Mucosa of descending colon (tissue), 3 donors: ENCODE results near the gene FOLR3. TPM values are rescaled to one million over a fixed set of nuclear protein-coding genes. Genes with fewer than 3 reads are reported as not detected.

Experiments
- ATAC-seq: fragments of 200-7000 bp; cut with Tn5 transposase; one replicate; pipeline ENCODE4 v1.9.1; 2020; ENCODE audit warnings: mild to moderate bottlenecking, moderate library complexity
- DNase-seq, 3 donors: peaks; one replicate each; pipeline ENCODE4 v3.0.0-alpha.2; 2020
- H3K36me3 ChIP-seq: fragments of 200-600 bp; one replicate; pipeline ENCODE4 v1.8.0; 2021; ENCODE audit warnings: low read depth, mild to moderate bottlenecking
- H3K4me1 ChIP-seq: fragments of 200-600 bp; one replicate; pipeline ENCODE4 v1.8.0; 2021; ENCODE audit warnings: low read depth, mild to moderate bottlenecking
- H3K4me3 ChIP-seq: fragments of 200-600 bp; one replicate; pipeline ENCODE4 v1.8.0; 2021; ENCODE audit warnings: mild to moderate bottlenecking
- H3K9me3 ChIP-seq: fragments of 200-600 bp; one replicate; pipeline ENCODE4 v1.8.0; 2021; ENCODE audit warnings: mild to moderate bottlenecking
- intact Hi-C, 2 donors: fragments of 100-400 bp; cut with DNase I in 1 of 2; cut with micrococcal nuclease in 1 of 2; formaldehyde crosslinking; loops; one replicate each; pipeline versions ENCODE4 v1.11.0 to v1.11.1; 2022; cut with DNase I, micrococcal nuclease
- total RNA-seq, 3 donors: library from RNA; stranded (reverse); fragmentation: NEBNext Ultra II Directional in 2 of 3; extraction: Animal tissue kit (Norgen Biotek cat#: 25700) in 2 of 3; gene quantifications; one replicate each; pipeline versions ENCODE4 v1.2.1 to v1.2.4, GENCODE V29; 2021 to 2023
- TF ChIP-seq, protein P1 (sequence below): fragments of 200-600 bp; IDR thresholded peaks from one replicate; pipeline ENCODE4 v1.8.0; 2022; ENCODE audit warnings: antibody characterized with exemption, mild to moderate bottlenecking
- donor health status: DM: no; HTN: no; CAD: no; lungs with moderate emphysema.
- donor health status: DM: no; HTN: no; CAD: no.
- donor health status: DM: no; HTN: yes; CAD: no.

Gene FOLR3
- total RNA-seq, 3 donors from 2014 or later, result not detected

DNA sequence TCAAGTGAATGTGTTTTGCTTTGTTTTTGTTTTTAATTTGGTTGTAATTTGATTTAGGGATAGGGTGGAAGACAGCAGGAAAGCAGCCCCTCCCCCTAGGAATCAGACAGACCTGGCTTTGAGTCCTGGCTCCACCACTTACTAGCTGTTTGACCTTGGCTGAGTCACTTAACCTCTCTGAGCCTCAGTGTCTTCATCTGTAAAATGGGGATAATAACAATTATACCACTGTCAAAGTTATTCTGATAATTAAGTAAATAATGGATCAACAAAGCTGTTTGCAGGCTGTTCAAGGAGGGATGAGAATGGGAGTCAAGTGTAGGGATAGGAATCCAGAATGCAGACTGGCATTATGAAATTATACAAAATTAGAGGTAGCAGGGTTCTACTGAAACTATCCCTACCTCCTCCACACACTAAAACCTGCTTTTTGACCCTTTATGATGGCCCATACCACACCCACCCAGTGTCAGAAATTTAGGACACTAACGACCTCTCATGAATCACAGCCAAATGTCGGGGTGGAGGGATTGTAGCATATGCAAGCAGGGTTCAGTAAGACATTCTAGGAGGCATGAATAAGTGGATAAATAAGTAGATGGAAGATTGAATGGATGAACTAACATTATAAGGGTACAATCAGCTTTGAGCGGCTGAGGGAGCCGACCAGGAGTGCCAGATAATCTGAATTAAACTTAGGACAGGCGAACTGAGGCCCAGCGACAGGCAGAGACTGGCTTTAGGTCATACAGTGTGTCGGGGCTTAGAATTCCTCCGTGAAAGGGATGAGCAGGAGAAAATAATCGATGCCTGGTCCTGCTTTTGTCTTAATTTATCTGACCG lies 24.0 kb upstream of the FOLR3 start:
- no peaks in the 10 kb centered on the region for H3K9me3 ChIP-seq
- TF ChIP-seq, protein P1, sequence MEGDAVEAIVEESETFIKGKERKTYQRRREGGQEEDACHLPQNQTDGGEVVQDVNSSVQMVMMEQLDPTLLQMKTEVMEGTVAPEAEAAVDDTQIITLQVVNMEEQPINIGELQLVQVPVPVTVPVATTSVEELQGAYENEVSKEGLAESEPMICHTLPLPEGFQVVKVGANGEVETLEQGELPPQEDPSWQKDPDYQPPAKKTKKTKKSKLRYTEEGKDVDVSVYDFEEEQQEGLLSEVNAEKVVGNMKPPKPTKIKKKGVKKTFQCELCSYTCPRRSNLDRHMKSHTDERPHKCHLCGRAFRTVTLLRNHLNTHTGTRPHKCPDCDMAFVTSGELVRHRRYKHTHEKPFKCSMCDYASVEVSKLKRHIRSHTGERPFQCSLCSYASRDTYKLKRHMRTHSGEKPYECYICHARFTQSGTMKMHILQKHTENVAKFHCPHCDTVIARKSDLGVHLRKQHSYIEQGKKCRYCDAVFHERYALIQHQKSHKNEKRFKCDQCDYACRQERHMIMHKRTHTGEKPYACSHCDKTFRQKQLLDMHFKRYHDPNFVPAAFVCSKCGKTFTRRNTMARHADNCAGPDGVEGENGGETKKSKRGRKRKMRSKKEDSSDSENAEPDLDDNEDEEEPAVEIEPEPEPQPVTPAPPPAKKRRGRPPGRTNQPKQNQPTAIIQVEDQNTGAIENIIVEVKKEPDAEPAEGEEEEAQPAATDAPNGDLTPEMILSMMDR, result no peak
- no peak overlapping the region for H3K4me3 ChIP-seq
- intact Hi-C loops, result loop anchor here in 1 of 2 donors (5.0 kb wide), 1 partner anchor 61 kb away; no protein-coding TSS in a partner anchor
- H3K36me3 ChIP-seq, result no peaks in the 10 kb centered on the region
- no peak for ATAC-seq
- H3K4me1 ChIP-seq, result peaks cover 4% of the 10 kb centered on the region
- no peak for DNase-seq

DNA sequence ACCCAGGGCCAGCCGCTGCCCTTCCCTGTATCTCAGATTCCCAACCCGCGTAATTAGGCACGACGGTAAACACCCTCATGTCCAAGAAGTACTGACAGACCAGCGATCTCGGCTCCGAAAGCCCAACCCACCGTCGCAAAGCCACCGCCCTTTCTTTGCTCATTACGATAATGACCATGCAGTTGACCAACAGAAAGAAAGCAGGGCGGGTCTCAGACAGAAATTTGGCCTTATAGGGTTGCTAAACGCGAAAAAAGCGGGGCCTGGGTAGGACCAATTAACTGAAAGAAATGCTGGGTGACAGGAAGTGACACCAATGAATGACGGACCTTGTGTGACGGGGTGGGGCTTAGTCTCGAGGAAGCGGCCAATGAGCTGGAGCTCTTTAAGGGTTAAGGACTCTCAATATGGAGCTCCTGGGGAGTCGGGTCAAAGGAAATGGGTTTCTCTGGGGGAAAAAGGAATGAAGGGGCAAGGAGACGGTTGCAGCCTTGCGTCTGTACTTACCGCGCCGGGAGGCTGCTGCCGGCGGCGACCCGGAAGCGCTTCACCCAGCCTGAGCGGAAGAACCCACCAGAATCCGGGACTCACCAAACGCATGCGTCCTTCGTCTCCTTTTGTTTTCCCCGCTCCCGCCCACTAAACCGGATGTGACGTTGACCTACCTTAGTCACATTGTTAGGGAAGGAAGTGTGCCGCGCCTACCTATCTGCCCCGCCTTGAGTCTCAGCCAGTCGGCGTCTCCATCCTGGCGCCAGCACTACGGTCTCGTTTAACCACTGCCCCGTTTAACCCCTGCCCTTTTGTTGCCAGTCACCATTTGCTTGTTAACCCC lies 23.2 kb upstream of the FOLR3 start, which contains the start of gene ANAPC15:
Gene ANAPC15 (minus strand): TSS at position 553 of the 835 bp plus-strand sequence. CDS start 1,419 bp downstream, outside the sequence.
- intact Hi-C loops, result loop anchor here in 1 of 2 donors (5.0 kb wide), 1 partner anchor 60 kb away; no protein-coding TSS in a partner anchor
- Histone ChIP-seq H3K4me3 (peak within 1 kb of the TSS; percentile 20), H3K4me1 (peaks cover 4% of the 10 kb centered on the region), H3K9me3 (no peaks in the 10 kb centered on the region), H3K36me3 (no peaks in the 10 kb centered on the region)
- ATAC-seq, result peak; percentile 94
- DNase-seq, result peak; percentile 97 to 100 (median 98)
- TF ChIP-seq, protein P1, result peak; percentile 22

DNA sequence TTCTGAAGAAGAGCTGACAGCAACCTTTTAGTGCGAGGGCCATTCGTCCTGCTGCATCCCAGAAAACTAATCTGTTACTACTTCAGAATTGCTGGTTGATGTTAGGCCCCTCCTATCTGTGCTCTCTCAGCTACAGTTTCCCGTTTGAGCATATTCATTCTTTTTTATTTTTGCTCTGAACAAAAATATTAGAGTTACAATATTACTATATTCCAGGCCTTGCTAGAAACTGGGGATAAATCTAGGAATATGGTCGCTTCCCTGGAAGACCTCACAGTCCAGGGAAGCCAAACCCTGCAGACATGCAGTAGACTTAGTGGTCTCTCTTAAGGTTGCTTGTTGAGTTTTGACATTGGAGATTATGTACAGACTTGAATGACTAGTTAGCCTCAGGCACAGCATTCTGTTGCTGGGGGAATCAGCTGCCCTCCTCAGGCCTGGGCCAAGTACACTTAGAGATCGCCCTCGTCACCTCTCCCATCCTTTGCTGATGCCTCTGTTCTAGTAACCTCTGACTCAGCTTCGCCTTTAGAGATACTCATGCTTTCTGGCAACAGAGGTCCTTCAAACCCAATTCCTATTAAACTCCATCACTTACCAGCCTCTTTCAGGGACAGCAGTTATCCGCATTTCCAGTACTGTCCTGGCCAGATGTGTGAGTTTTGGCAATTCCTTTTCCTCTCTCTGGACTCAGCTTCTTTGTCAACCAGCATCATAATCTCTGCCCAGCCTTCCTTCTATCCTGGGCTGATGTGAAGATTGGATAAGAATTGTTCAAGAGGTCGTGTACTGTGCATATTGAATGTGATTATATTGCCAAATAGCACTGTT lies 22.3 kb upstream of the FOLR3 start:
- Histone ChIP-seq H3K9me3 (no peaks in the 10 kb centered on the region), H3K4me1 (peaks cover 4% of the 10 kb centered on the region), H3K4me3 (peak overlapping the region; percentile 20), H3K36me3 (no peaks in the 10 kb centered on the region)
- intact Hi-C loops, result loop anchor here in 1 of 2 donors (5.0 kb wide), 1 partner anchor 59 kb away; no protein-coding TSS in a partner anchor
- DNase-seq (no peak), ATAC-seq (no peak)
- TF ChIP-seq, protein P1, result no peak

DNA sequence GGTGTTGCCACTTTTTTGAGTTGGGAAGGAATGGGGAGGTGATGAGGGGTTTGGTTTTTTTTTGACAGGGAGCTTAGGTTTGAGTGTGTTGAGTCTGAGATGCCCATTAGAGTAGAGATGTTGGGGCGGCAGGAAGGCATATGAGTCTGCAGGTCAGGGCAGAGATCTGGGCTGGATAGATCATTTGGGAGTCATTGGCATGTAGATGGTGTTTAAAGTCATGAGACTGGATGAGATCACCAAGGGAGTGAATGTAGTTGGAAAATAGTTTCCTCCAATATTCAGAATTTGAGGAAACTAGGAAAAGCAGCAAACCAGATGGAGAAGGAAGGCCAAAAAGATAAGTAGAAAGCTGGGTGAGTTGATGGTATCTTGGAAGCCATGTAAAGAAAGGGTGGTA lies 21.0 kb upstream of the FOLR3 start:
- DNase-seq, result no peak
- Histone ChIP-seq H3K4me3 (no peak overlapping the region), H3K9me3 (no peaks in the 10 kb centered on the region), H3K36me3 (no peaks in the 10 kb centered on the region), H3K4me1 (peaks cover 4% of the 10 kb centered on the region)
- ATAC-seq, result no peak
- intact Hi-C loops, result loop anchor here in 1 of 2 donors (5.0 kb wide), 1 partner anchor 58 kb away; no protein-coding TSS in a partner anchor
- TF ChIP-seq, protein P1, result no peak
